ENCODE data around the gene GSC2. TPM values are rescaled to one million over a fixed set of nuclear protein-coding genes. Genes with fewer than 3 reads are reported as not detected.

GSC2 gene
- total and polyA plus RNA-seq, 9 of the 15 experiments (the other 6 are each of a cell fraction or from before 2014, with no cell fraction given): not detected

DNA sequence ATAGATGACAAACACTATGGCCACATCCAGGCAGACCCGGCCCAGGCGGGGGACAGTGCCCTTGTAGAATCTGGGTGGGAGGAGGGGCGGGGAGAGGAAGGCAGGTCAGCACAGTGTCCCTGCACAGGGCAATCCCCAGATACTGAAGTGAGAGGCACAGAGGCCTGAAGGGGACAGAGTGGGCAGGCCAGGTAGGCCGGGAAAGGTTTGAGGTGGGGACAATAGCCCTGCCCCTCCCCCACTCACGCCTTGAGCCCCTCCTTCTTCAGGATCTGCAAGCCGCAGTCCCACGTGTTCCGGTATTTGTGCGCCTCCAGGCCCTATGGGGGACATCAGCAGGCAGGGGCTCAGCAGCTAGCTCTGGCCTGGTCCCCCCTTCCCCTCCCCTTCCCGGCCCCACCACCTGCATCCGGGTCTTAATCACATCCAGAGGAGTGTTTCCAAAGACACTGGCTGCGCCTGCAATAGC is 26.1 kb upstream of the GSC2 start:
- Histone ChIP-seq H3K4me1 (replicated peaks in 1 of 2; ENCODE audit: control insufficient read depth in 2 of 2, insufficient read depth in 2 of 2, low read length in 2 of 2) (peaks cover 48 to 97% of the 10 kb centered on the region in 2 experiments), H3K4me3 (peak overlapping the region; percentile 3; the same call in 1 of the 2 replicates), H3K9me3 (replicated peaks; ENCODE audit: control insufficient read depth, insufficient read depth, low read depth, low read length) (no peaks in the 10 kb centered on the region), H3K27ac (ENCODE audit: extremely low read depth, low read depth, low read length) (peak overlapping the region; percentile 17; the same call in 2 of the 3 replicates), H2AFZ (ENCODE audit: low read depth, low read length) (no peak overlapping the region), H3K9me1 (ENCODE audit: control insufficient read depth, insufficient read depth, low read length) (peaks cover 28% of the 10 kb centered on the region), H4K20me1 (replicated peaks; ENCODE audit: control insufficient read depth, insufficient read depth, low read length) (peaks cover 42% of the 10 kb centered on the region), H3K27me3 (ENCODE audit: control insufficient read depth in 2 of 2, insufficient read depth in 2 of 2, low read length in 2 of 2) (no peaks in the 10 kb centered on the region), H3K79me2 (ENCODE audit: control insufficient read depth, insufficient read depth, low read length) (peaks cover 72% of the 10 kb centered on the region), H3K4me2 (ENCODE audit: insufficient read depth, low read length) (peak overlapping the region; percentile 90; the same call in 1 of the 2 replicates), H3K9ac (ENCODE audit: insufficient read depth in 1 of 2, low read depth in 2 of 2, low read length in 2 of 2) (peak overlapping the region in 1 of 2 experiments; percentile 96; a peak in 2 of 4 replicates), H3K36me3 (ENCODE audit: control insufficient read depth, insufficient read depth, low read length) (peaks cover 55% of the 10 kb centered on the region)
- ChIA-PET CTCF (ENCODE audit: low intra/inter-chr PET ratio) (no interaction called here), POLR2A (interaction anchor here (0.6 to 11.1 kb wide), 8 partner anchors 19 to 247 kb away, joined by 3 to 191 read pairs (median 5); partner anchors contain the start of gene DGCR2)
- BruUV-seq (replicated peaks): no TSS peak
- 65% methylated on average over 12 of the region's 12 CpGs for WGBS (ENCODE audit: insufficient coverage, low coverage, missing lambda C conversion rate)
- peak in 1 of 4 experiments; percentile 77 for DNase-seq (ENCODE audit: extremely low read depth in 1 of 4, low spot score in 3 of 4)
- no peak for ATAC-seq
- no peak for FAIRE-seq
- intact Hi-C loops (cut with micrococcal nuclease) (loop anchor here (5.0 kb wide), 2 partner anchors 139 to 196 kb away; no protein-coding TSS in a partner anchor), in situ Hi-C loops (cut with MboI) (loop anchor here (5.0 kb wide), 1 partner anchor 451 kb away; no protein-coding TSS in a partner anchor)
- no peak for TF ChIP-seq CEBPB (tag; IDR thresholded peaks at IDR 0.05)
- no peak for TF ChIP-seq ZBTB7A (IDR thresholded peaks at IDR 0.05; ENCODE audit: borderline replicate concordance, control insufficient read depth, low read depth, low read length)
- TF ChIP-seq, protein P1, sequence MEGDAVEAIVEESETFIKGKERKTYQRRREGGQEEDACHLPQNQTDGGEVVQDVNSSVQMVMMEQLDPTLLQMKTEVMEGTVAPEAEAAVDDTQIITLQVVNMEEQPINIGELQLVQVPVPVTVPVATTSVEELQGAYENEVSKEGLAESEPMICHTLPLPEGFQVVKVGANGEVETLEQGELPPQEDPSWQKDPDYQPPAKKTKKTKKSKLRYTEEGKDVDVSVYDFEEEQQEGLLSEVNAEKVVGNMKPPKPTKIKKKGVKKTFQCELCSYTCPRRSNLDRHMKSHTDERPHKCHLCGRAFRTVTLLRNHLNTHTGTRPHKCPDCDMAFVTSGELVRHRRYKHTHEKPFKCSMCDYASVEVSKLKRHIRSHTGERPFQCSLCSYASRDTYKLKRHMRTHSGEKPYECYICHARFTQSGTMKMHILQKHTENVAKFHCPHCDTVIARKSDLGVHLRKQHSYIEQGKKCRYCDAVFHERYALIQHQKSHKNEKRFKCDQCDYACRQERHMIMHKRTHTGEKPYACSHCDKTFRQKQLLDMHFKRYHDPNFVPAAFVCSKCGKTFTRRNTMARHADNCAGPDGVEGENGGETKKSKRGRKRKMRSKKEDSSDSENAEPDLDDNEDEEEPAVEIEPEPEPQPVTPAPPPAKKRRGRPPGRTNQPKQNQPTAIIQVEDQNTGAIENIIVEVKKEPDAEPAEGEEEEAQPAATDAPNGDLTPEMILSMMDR (IDR thresholded peaks at IDR 0.05 in 2 of 3, conservative IDR thresholded peaks at IDR 0.05 in 1 of 3; ENCODE audit: insufficient read depth in 2 of 3, low read depth in 1 of 3, low read length in 3 of 3): peak in 1 of 3 experiments; percentile 2; a peak in 1 of 6 replicates
- peak; percentile 71; the same call in 1 of the 2 replicates for TF ChIP-seq HDAC6 (IDR thresholded peaks at IDR 0.05; ENCODE audit: low read depth, low read length)
- 0 out of 2 replicates have a peak, but pooled peaks have one; percentile 3 for TF ChIP-seq E2F3 (CRISPR knock-in tag; IDR thresholded peaks at IDR 0.05)
- peak; percentile 73; the same call in 1 of the 2 replicates for TF ChIP-seq ELF4 (CRISPR knock-in tag; IDR thresholded peaks at IDR 0.05)
- TF ChIP-seq BRCA1 (IDR thresholded peaks at IDR 0.05): no peak
- no peak for TF ChIP-seq BRCA1 (CRISPR knock-in tag; IDR thresholded peaks at IDR 0.05)
- peak; percentile 62 for TF ChIP-seq CHD2 (IDR thresholded peaks at IDR 0.05; ENCODE audit: low read depth, low read length)
- TF ChIP-seq POLR3G (IDR thresholded peaks at IDR 0.05; ENCODE audit: extremely low read depth, insufficient read length, insufficient replicate concordance): no peak
- no peak for TF ChIP-seq ZNF586 (CRISPR knock-in tag; conservative IDR thresholded peaks at IDR 0.05)
- peak; percentile 18 for TF ChIP-seq POLR2AphosphoS2 (IDR thresholded peaks at IDR 0.05; ENCODE audit: low read length)
- TF ChIP-seq, protein P2, sequence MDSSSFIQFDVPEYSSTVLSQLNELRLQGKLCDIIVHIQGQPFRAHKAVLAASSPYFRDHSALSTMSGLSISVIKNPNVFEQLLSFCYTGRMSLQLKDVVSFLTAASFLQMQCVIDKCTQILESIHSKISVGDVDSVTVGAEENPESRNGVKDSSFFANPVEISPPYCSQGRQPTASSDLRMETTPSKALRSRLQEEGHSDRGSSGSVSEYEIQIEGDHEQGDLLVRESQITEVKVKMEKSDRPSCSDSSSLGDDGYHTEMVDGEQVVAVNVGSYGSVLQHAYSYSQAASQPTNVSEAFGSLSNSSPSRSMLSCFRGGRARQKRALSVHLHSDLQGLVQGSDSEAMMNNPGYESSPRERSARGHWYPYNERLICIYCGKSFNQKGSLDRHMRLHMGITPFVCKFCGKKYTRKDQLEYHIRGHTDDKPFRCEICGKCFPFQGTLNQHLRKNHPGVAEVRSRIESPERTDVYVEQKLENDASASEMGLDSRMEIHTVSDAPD (CRISPR knock-in tag; IDR thresholded peaks at IDR 0.05): no peak
- peak; percentile 48 for TF ChIP-seq RBBP5 (IDR thresholded peaks at IDR 0.05; ENCODE audit: borderline replicate concordance, insufficient read depth, low read length, poor library complexity, severe bottlenecking)
- TF ChIP-seq MXI1 (IDR thresholded peaks at IDR 0.05; ENCODE audit: low read depth, low read length): peak; percentile 48; the same call in 1 of the 2 replicates
- TF ChIP-seq ATF1 (CRISPR knock-in tag; IDR thresholded peaks at IDR 0.05): no peak
- TF ChIP-seq ATF1 (tag; IDR thresholded peaks at IDR 0.05): 0 out of 2 replicates have a peak, but pooled peaks have one; percentile 7
- peak; percentile 39; the same call in 1 of the 2 replicates for TF ChIP-seq BRD4 (IDR thresholded peaks at IDR 0.05)
- peak; percentile 68 for TF ChIP-seq CHD4 (IDR thresholded peaks at IDR 0.05; ENCODE audit: insufficient read depth, insufficient replicate concordance, low read depth, low read length, poor library complexity, severe bottlenecking)

Data from K562 (cell line).